Measurements from ENCODE around the gene HNF4A.

DNA sequence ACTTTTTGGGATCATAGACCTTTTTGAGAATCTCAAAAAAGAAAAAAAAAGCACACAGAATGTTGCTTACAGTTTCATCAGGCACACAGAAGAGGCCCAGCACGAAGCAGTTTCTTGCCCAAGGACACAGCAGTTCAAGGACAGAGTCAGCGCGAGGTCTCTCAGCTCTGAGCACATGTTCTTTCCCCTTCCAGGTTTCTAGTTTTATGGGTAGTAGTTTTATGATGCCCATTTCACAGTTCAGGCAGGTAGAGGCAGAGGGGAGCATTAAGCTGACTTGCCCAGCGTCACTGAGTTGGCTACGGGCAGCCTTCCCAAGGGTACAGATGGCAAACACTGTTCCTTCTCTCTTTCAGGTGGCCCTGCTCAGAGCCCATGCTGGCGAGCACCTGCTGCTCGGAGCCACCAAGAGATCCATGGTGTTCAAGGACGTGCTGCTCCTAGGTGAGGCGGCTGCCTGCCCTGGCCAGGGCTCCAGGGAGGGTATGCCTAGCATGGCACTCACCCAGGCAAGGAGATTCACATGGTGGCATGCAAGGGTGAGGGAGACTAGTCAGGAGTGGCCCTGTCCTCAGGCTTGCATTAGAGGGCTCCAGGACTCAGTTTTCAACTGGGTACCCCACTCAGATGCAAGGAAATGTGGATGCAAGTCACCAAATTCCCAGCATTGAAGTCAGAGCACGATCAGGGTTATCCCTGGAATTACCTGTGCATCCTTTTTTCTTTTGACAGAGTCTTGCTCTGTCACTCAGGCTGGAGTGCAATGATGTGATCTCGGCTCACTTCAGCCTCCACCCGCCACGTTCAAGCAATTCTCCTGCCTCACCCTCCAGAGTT lies 62.8 kb downstream of the HNF4A start:
- TF ChIP-seq EZH2 (IDR thresholded peaks at IDR 0.05; ENCODE audit: low read depth) = no peak
- TF ChIP-seq, protein P1, sequence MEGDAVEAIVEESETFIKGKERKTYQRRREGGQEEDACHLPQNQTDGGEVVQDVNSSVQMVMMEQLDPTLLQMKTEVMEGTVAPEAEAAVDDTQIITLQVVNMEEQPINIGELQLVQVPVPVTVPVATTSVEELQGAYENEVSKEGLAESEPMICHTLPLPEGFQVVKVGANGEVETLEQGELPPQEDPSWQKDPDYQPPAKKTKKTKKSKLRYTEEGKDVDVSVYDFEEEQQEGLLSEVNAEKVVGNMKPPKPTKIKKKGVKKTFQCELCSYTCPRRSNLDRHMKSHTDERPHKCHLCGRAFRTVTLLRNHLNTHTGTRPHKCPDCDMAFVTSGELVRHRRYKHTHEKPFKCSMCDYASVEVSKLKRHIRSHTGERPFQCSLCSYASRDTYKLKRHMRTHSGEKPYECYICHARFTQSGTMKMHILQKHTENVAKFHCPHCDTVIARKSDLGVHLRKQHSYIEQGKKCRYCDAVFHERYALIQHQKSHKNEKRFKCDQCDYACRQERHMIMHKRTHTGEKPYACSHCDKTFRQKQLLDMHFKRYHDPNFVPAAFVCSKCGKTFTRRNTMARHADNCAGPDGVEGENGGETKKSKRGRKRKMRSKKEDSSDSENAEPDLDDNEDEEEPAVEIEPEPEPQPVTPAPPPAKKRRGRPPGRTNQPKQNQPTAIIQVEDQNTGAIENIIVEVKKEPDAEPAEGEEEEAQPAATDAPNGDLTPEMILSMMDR (conservative IDR thresholded peaks at IDR 0.05) = no peak

Measured in PC-9 (cell line).